GM12878 (cell line): Measurements from ENCODE around the gene PTPRS. TPM values are rescaled to one million over a fixed set of nuclear protein-coding genes. Genes with fewer than 3 reads are reported as not detected.

Experiments used
- ATAC-seq: fragments of 200-7000 bp; cut with Tn5 transposase; 3 replicates; pipeline ENCODE4 v1.9.1; 2020; ENCODE audit warnings: mild to moderate bottlenecking, moderate library complexity
- BruUV-seq: library from RNA; stranded (reverse); fragments of 400-500 nt; replicated peaks from 2 replicates; lab custom pipeline; 2021; lab: Mats Ljungman, UMichigan
- CTCF ChIA-PET: fragments of 300-600 bp; sonication (Branson Sonifier 250); formaldehyde crosslinking; extraction: SDS; loops from one replicate; lab custom pipeline; 2021; ENCODE audit warnings: inconsistent platforms; lab: Yijun Ruan, JAX
- POLR2A ChIA-PET: fragments of 350-600 bp; formaldehyde crosslinking; extraction: SDS; loops from one replicate; lab custom pipeline; 2021; ENCODE audit warnings: inconsistent platforms; lab: Charles Lee
- RAD21 ChIA-PET: fragments of 300-600 bp; sonication (Branson Sonifier 250); formaldehyde crosslinking; loops from one replicate; lab custom pipeline; 2023; ENCODE audit warnings: antibody characterized with exemption; ENCODE audit not compliant: unreplicated experiment; lab: Charles Lee
- SMC1A ChIA-PET: fragments of 300-600 bp; sonication (Branson Sonifier 250); formaldehyde crosslinking; loops from one replicate; lab custom pipeline; 2023; ENCODE audit not compliant: unreplicated experiment, uncharacterized antibody; lab: Charles Lee
- DNase-seq: peaks from one replicate; pipeline ENCODE4 v3.0.0-alpha.2; 2011; ENCODE audit warnings: low read depth, low spot score
- FAIRE-seq: peaks from 3 replicates; lab custom pipeline; 2011; peaks lifted over from hg19 to GRCh38; lab: Jason Lieb, UNC
- H2AFZ ChIP-seq: 2 replicates; pipeline ENCODE4 v1.6.0; 2011; ENCODE audit warnings: low read depth, low read length, control low read depth; ENCODE audit not compliant: control insufficient read depth
- H3K27ac ChIP-seq: 2 replicates; pipeline ENCODE4 v1.5.1; 2011; ENCODE audit warnings: control low read depth; ENCODE audit not compliant: control insufficient read depth, insufficient read depth
- H3K27me3 ChIP-seq, 2 experiments: replicated peaks in 1 of 2; 2 replicates each; pipeline versions ENCODE4 v1.6.0 to v1.6.1; 2011; ENCODE audit warnings: low read length in 1 of 2; ENCODE audit not compliant: control insufficient read depth in 2 of 2, insufficient read depth in 2 of 2
- H3K36me3 ChIP-seq, 2 experiments: 2 replicates each; pipeline ENCODE4 v1.5.1; 2011; ENCODE audit warnings: low read length in 1 of 2; ENCODE audit not compliant: control insufficient read depth in 2 of 2, insufficient read depth in 2 of 2
- H3K4me1 ChIP-seq: 2 replicates; pipeline ENCODE4 v1.6.1; 2011; ENCODE audit warnings: mild to moderate bottlenecking, low read length, moderate library complexity, mixed read lengths; ENCODE audit not compliant: control insufficient read depth, insufficient read depth
- H3K4me2 ChIP-seq: 2 replicates; pipeline ENCODE4 v1.6.0; 2011; ENCODE audit warnings: control low read depth; ENCODE audit not compliant: control insufficient read depth, insufficient read depth
- H3K4me3 ChIP-seq: fragments of 200-600 bp; sonication (generic); 2 replicates; pipeline ENCODE4 v1.5.1; 2016
- H3K79me2 ChIP-seq: 2 replicates; pipeline ENCODE4 v1.6.0; 2011; ENCODE audit warnings: low read length; ENCODE audit not compliant: control insufficient read depth, insufficient read depth
- H3K9ac ChIP-seq: 2 replicates; pipeline ENCODE4 v1.8.0; 2011; ENCODE audit warnings: low read length, control low read depth, mixed read lengths; ENCODE audit not compliant: control insufficient read depth, insufficient read depth
- H3K9me3 ChIP-seq: replicated peaks from 3 replicates; pipeline ENCODE4 v1.5.1; 2011; ENCODE audit warnings: mild to moderate bottlenecking, low read length; ENCODE audit not compliant: control insufficient read depth, insufficient read depth
- H4K20me1 ChIP-seq: 2 replicates; pipeline ENCODE4 v1.6.0; 2011; ENCODE audit not compliant: control insufficient read depth, insufficient read depth
- ASH2L ChIP-seq: fragments of 300-600, 200-600 bp; sonication (generic); IDR thresholded peaks from 2 replicates; pipeline ENCODE4 v1.6.1; 2017; ENCODE audit warnings: low read depth, mild to moderate bottlenecking, borderline replicate concordance
- BMI1 ChIP-seq: fragments of 450-650 bp; IDR thresholded peaks from 2 replicates; pipeline ENCODE4 v1.6.1; 2016; ENCODE audit warnings: mild to moderate bottlenecking, moderate library complexity, borderline replicate concordance
- CHD4 ChIP-seq: fragments of 200-600 bp; sonication (generic); IDR thresholded peaks from 2 replicates; pipeline ENCODE4 v1.6.1; 2016; ENCODE audit warnings: mild to moderate bottlenecking
- CREM ChIP-seq: IDR thresholded peaks from 2 replicates; pipeline ENCODE4 v1.6.1; 2014; ENCODE audit warnings: antibody characterized with exemption, low read depth
- ETV6 ChIP-seq, 2 experiments: fragments of 450-650 bp in 1 of 2; IDR thresholded peaks in 1 of 2; conservative IDR thresholded peaks in 1 of 2; 2 replicates each; pipeline ENCODE4 v1.6.1; 2014; ENCODE audit warnings: antibody characterized with exemption in 1 of 2, borderline replicate concordance in 1 of 2, low read depth in 1 of 2, mild to moderate bottlenecking in 1 of 2, moderate library complexity in 1 of 2
- EZH2 ChIP-seq: IDR thresholded peaks from 2 replicates; pipeline ENCODE4 v1.6.1; 2012; ENCODE audit warnings: low read depth, mild to moderate bottlenecking, control low read depth, inconsistent platforms, low read length, borderline replicate concordance; ENCODE audit not compliant: control insufficient read depth
- NR2C1 ChIP-seq: fragments of 450-650 bp; IDR thresholded peaks from 2 replicates; pipeline ENCODE4 v1.6.1; 2017; ENCODE audit warnings: antibody characterized with exemption, mild to moderate bottlenecking, moderate library complexity
- NR2F1 ChIP-seq: fragments of 450-650 bp; conservative IDR thresholded peaks from 2 replicates; pipeline ENCODE4 v1.6.1; 2017; ENCODE audit warnings: mild to moderate bottlenecking
- PAX5 ChIP-seq: IDR thresholded peaks from 2 replicates; pipeline ENCODE4 v1.6.1; 2011; ENCODE audit warnings: low read depth, low read length, borderline replicate concordance
- RAD21 ChIP-seq: IDR thresholded peaks from 2 replicates; pipeline ENCODE4 v1.6.1; 2011; ENCODE audit warnings: mild to moderate bottlenecking, low read depth, low read length, moderate library complexity; ENCODE audit not compliant: insufficient read depth
- TAF1 ChIP-seq: IDR thresholded peaks from 2 replicates; pipeline ENCODE4 v1.6.1; 2011; ENCODE audit warnings: mild to moderate bottlenecking, low read depth, low read length, borderline replicate concordance
- TBL1XR1 ChIP-seq: IDR thresholded peaks from 2 replicates; pipeline ENCODE4 v1.6.1; 2012; ENCODE audit warnings: low read depth, low read length, improper control_type of control experiment
- TCF7 ChIP-seq: IDR thresholded peaks from 2 replicates; pipeline ENCODE4 v1.6.1; 2014; ENCODE audit warnings: antibody characterized with exemption, borderline replicate concordance
- WGBS: methylation state at CpG from one replicate; pipeline ENCODE4 v1.1.6; 2016; ENCODE audit warnings: low lambda C conversion rate; ENCODE audit not compliant: insufficient replicate concordance, insufficient coverage; ENCODE audit errors: missing lambda C conversion rate; 5-methylcytosine and 5-hydroxymethylcytosine counted together
- in situ Hi-C: fragments of 300-500 bp; cut with MboI; formaldehyde crosslinking; loops from 9 replicates; pipeline ENCODE4 v1.14.3; 2018; ENCODE audit warnings: mixed read lengths
- intact Hi-C: fragments of 100-400 bp; cut with micrococcal nuclease; formaldehyde crosslinking; loops from one replicate; pipeline ENCODE4 v1.14.2; 2022; ENCODE audit not compliant: unreplicated experiment
- polyA plus RNA-seq, 11 experiments: library from polyadenylated mRNA; depleted of rRNA in 4 of 11; unstranded in 6 of 11; stranded (reverse) in 5 of 11; fragments of >200 nt; fragmentation: Nextera tagmentation in 4 of 11; fragmentation: Illumina TruSeq in 1 of 11; extraction: Ambion mirVana in 4 of 11; extraction: Trizol in 1 of 11; gene quantifications; 1 replicate in 1 of 11; 2 replicates in 10 of 11; pipeline versions ENCODE4 v1.2.1 to v1.2.3, GENCODE V29; 2011 to 2016; ENCODE audit warnings: inconsistent platforms in 2 of 11, missing spikeins in 2 of 11, low read depth in 1 of 11
- total RNA-seq, 4 experiments: library from RNA; depleted of rRNA in 3 of 4; stranded (reverse); fragments of >200 nt in 3 of 4; fragmentation: Illumina TruSeq in 1 of 4; extraction: Trizol in 1 of 4; gene quantifications; 2 replicates each; pipeline versions ENCODE4 v1.2.1 to v1.2.3, GENCODE V29; 2013 to 2021
- TF ChIP-seq, protein P1 (sequence below), 3 experiments: IDR thresholded peaks in 2 of 3; conservative IDR thresholded peaks in 1 of 3; 2 replicates each; pipeline ENCODE4 v1.5.1; 2011; ENCODE audit warnings: low read depth in 3 of 3, low read length in 3 of 3, mild to moderate bottlenecking in 3 of 3, control low read depth in 2 of 3, moderate library complexity in 2 of 3, inconsistent platforms in 1 of 3, mixed read lengths in 1 of 3; ENCODE audit not compliant: control insufficient read depth in 2 of 3, insufficient read depth in 1 of 3; ENCODE audit errors: extremely low read depth in 1 of 3
- TF ChIP-seq, protein P2 (sequence below): IDR thresholded peaks from 2 replicates; pipeline ENCODE4 v1.6.1; 2012; ENCODE audit warnings: low read length, inconsistent platforms

The PTPRS gene
- total and polyA plus RNA-seq, 10 of the 15 experiments (the other 5 are each of a cell fraction or from before 2014, with no cell fraction given): 0.09 to 32.1 (median 0.71) TPM

- H3K4me3 ChIP-seq: no peak overlapping the region
- H2AFZ ChIP-seq: no peak overlapping the region
- H3K36me3 ChIP-seq: no peaks in the 10 kb centered on the region
- H3K4me2 ChIP-seq: no peak overlapping the region
- H4K20me1 ChIP-seq: no peaks in the 10 kb centered on the region
- no peak for FAIRE-seq
- ChIA-PET CTCF (interaction anchor here (1.0 kb wide), 1 partner anchor 12 kb away, joined by 3 read pairs; no protein-coding TSS in a partner anchor), POLR2A (no interaction called here), SMC1A (interaction anchor here (1.0 kb wide), 1 partner anchor 36 kb away, joined by 4 read pairs; no protein-coding TSS in a partner anchor), RAD21 (no interaction called here)
- WGBS: 74% methylated on average over 9 of the region's 9 CpGs
- BruUV-seq: no TSS peak
- intact Hi-C loops (no loop called here), in situ Hi-C loops (no loop called here)
- ATAC-seq: no peak
- H3K27me3 ChIP-seq: no peaks in the 10 kb centered on the region
- H3K9me3 ChIP-seq: no peaks in the 10 kb centered on the region
- no peak overlapping the region for H3K9ac ChIP-seq
- H3K79me2 ChIP-seq: no peaks in the 10 kb centered on the region
- H3K27ac ChIP-seq: no peak overlapping the region
- TF ChIP-seq, protein P1, sequence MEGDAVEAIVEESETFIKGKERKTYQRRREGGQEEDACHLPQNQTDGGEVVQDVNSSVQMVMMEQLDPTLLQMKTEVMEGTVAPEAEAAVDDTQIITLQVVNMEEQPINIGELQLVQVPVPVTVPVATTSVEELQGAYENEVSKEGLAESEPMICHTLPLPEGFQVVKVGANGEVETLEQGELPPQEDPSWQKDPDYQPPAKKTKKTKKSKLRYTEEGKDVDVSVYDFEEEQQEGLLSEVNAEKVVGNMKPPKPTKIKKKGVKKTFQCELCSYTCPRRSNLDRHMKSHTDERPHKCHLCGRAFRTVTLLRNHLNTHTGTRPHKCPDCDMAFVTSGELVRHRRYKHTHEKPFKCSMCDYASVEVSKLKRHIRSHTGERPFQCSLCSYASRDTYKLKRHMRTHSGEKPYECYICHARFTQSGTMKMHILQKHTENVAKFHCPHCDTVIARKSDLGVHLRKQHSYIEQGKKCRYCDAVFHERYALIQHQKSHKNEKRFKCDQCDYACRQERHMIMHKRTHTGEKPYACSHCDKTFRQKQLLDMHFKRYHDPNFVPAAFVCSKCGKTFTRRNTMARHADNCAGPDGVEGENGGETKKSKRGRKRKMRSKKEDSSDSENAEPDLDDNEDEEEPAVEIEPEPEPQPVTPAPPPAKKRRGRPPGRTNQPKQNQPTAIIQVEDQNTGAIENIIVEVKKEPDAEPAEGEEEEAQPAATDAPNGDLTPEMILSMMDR (IDR thresholded peaks at IDR 0.05 in 2 of 3, conservative IDR thresholded peaks at IDR 0.05 in 1 of 3; ENCODE audit: control insufficient read depth in 2 of 3, extremely low read depth in 1 of 3, insufficient read depth in 1 of 3, low read depth in 3 of 3, low read length in 3 of 3): no peak
- TF ChIP-seq RAD21: no peak
- TF ChIP-seq, protein P2, sequence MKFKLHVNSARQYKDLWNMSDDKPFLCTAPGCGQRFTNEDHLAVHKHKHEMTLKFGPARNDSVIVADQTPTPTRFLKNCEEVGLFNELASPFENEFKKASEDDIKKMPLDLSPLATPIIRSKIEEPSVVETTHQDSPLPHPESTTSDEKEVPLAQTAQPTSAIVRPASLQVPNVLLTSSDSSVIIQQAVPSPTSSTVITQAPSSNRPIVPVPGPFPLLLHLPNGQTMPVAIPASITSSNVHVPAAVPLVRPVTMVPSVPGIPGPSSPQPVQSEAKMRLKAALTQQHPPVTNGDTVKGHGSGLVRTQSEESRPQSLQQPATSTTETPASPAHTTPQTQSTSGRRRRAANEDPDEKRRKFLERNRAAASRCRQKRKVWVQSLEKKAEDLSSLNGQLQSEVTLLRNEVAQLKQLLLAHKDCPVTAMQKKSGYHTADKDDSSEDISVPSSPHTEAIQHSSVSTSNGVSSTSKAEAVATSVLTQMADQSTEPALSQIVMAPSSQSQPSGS: no peak
- TF ChIP-seq ASH2L: no peak
- no peak for TF ChIP-seq TCF7
- no peak for TF ChIP-seq CREM
- no peak for TF ChIP-seq ETV6 (conservative IDR thresholded peaks at IDR 0.05 in 1 of 2, IDR thresholded peaks at IDR 0.05 in 1 of 2; ENCODE audit: borderline replicate concordance in 1 of 2, low read depth in 1 of 2)
- TF ChIP-seq PAX5: no peak
- no peak for TF ChIP-seq NR2F1
- no peak for TF ChIP-seq CHD4
- TF ChIP-seq EZH2: no peak
- TF ChIP-seq TAF1: no peak
- TF ChIP-seq BMI1: no peak
- no peak for TF ChIP-seq TBL1XR1
- TF ChIP-seq NR2C1: no peak
- H3K4me1 ChIP-seq: no peaks in the 10 kb centered on the region
- no peak for DNase-seq
Measured at GRCh38 chr19:5302396-5302795, 38.2 kb downstream of the PTPRS start.
